KMS-11 (cell line): ENCODE measurements around the gene OR52D1.

ENCODE experiments used
- H2AFZ ChIP-seq: fragments of 200-600 bp; sonication (generic); 2 replicates; pipeline ENCODE4 v1.6.1; 2016; ENCODE audit warnings: antibody characterized with exemption, mixed run types, low read depth
- H3K27ac ChIP-seq: fragments of 200-600 bp; sonication (generic); 2 replicates; pipeline ENCODE4 v1.6.1; 2016; ENCODE audit warnings: mild to moderate bottlenecking, mixed run types
- H3K27me3 ChIP-seq: fragments of 200-600 bp; sonication (generic); 2 replicates; pipeline ENCODE4 v1.6.1; 2017; ENCODE audit warnings: mild to moderate bottlenecking, low read depth, mixed run types, moderate library complexity; ENCODE audit not compliant: insufficient read depth
- H3K36me3 ChIP-seq: fragments of 200-600 bp; sonication (generic); 2 replicates; pipeline ENCODE4 v1.6.1; 2017; ENCODE audit warnings: mild to moderate bottlenecking, mixed run types; ENCODE audit not compliant: insufficient read depth
- H3K4me1 ChIP-seq: fragments of 200-600 bp; sonication (generic); 2 replicates; pipeline ENCODE4 v1.6.1; 2016; ENCODE audit warnings: mild to moderate bottlenecking, low read depth, mixed run types; ENCODE audit not compliant: poor library complexity, severe bottlenecking
- H3K4me2 ChIP-seq: fragments of 200-600 bp; sonication (generic); 2 replicates; pipeline ENCODE4 v1.7.0; 2016; ENCODE audit warnings: mild to moderate bottlenecking, mixed run types
- H3K4me3 ChIP-seq: fragments of 200-600 bp; sonication (generic); IDR thresholded peaks from 2 replicates; pipeline ENCODE4 v1.6.1; 2017; ENCODE audit warnings: low read depth, low read length, mixed read lengths; ENCODE audit not compliant: insufficient read depth
- H3K79me2 ChIP-seq: fragments of 200-600 bp; sonication (generic); 2 replicates; pipeline ENCODE4 v1.6.1; 2016; ENCODE audit warnings: low read depth, mixed run types; ENCODE audit not compliant: insufficient read depth
- H3K9ac ChIP-seq: fragments of 200-600 bp; sonication (generic); 2 replicates; pipeline ENCODE4 v1.6.1; 2016; ENCODE audit warnings: mild to moderate bottlenecking, mixed run types
- H4K20me1 ChIP-seq: fragments of 200-600 bp; sonication (generic); 2 replicates; pipeline ENCODE4 v1.6.1; 2016; ENCODE audit warnings: mild to moderate bottlenecking, mixed run types; ENCODE audit not compliant: insufficient read depth
- CTCF ChIP-seq: fragments of 200-600 bp; sonication (generic); conservative IDR thresholded peaks from 2 replicates; pipeline ENCODE4 v1.6.1; 2017; ENCODE audit warnings: low read depth, mild to moderate bottlenecking, antibody characterized with exemption, low read length, moderate library complexity, mixed read lengths

Gene OR52D1

GRCh38 chr11:5509803-5510202 lies 21.3 kb downstream of the OR52D1 start, which contains the start of gene UBQLN3:
Gene UBQLN3 (minus strand): TSS chr11:5509957. CDS start chr11:5509558, 399 bp downstream.
- H3K4me3 ChIP-seq, result no peak within 1 kb of the TSS
- no peaks in the 10 kb centered on the region for H3K27me3 ChIP-seq
- no peaks in the 10 kb centered on the region for H3K4me1 ChIP-seq
- no peaks in the 10 kb centered on the region for H3K79me2 ChIP-seq
- no peak within 1 kb of the TSS for H3K9ac ChIP-seq
- H3K27ac ChIP-seq, result no peak within 1 kb of the TSS
- no peak for TF ChIP-seq CTCF
- no peak within 1 kb of the TSS for H3K4me2 ChIP-seq
- no peak within 1 kb of the TSS for H2AFZ ChIP-seq
- no peaks in the 10 kb centered on the region for H4K20me1 ChIP-seq
- no peaks in the 10 kb centered on the region for H3K36me3 ChIP-seq

- no peak overlapping the region for H2AFZ ChIP-seq
- no peaks in the 10 kb centered on the region for H3K4me1 ChIP-seq
- H4K20me1 ChIP-seq, result no peaks in the 10 kb centered on the region
- H3K9ac ChIP-seq, result no peak overlapping the region
- H3K36me3 ChIP-seq, result no peaks in the 10 kb centered on the region
- no peaks in the 10 kb centered on the region for H3K27me3 ChIP-seq
- H3K27ac ChIP-seq, result no peak overlapping the region
- no peak overlapping the region for H3K4me2 ChIP-seq
- H3K79me2 ChIP-seq, result no peaks in the 10 kb centered on the region
- no peak overlapping the region for H3K4me3 ChIP-seq
- TF ChIP-seq CTCF, result no peak
These were observed 26.4 kb downstream of the OR52D1 start for GRCh38 chr11:5514841-5515240.

GRCh38 chr11:5516599-5516998 lies 28.1 kb downstream of the OR52D1 start, which contains the start of gene UBQLNL:
Gene UBQLNL (minus strand): TSS chr11:5516699. CDS start chr11:5516441, 258 bp downstream.
- H3K27me3 ChIP-seq, result no peaks in the 10 kb centered on the region
- no peak within 1 kb of the TSS for H2AFZ ChIP-seq
- H3K79me2 ChIP-seq, result no peaks in the 10 kb centered on the region
- no peak for TF ChIP-seq CTCF
- H3K27ac ChIP-seq, result no peak within 1 kb of the TSS
- no peaks in the 10 kb centered on the region for H3K36me3 ChIP-seq
- H3K4me2 ChIP-seq, result no peak within 1 kb of the TSS
- no peaks in the 10 kb centered on the region for H3K4me1 ChIP-seq
- no peak within 1 kb of the TSS for H3K4me3 ChIP-seq
- no peak within 1 kb of the TSS for H3K9ac ChIP-seq
- H4K20me1 ChIP-seq, result no peaks in the 10 kb centered on the region

- Histone ChIP-seq H3K79me2 (no peaks in the 10 kb centered on the region), H4K20me1 (no peaks in the 10 kb centered on the region), H3K27me3 (no peaks in the 10 kb centered on the region), H3K4me1 (no peaks in the 10 kb centered on the region), H3K27ac (no peak overlapping the region), H3K36me3 (no peaks in the 10 kb centered on the region), H3K4me3 (no peak overlapping the region), H3K9ac (no peak overlapping the region), H3K4me2 (no peak overlapping the region), H2AFZ (no peak overlapping the region)
- no peak for TF ChIP-seq CTCF
These were observed 33.1 kb downstream of the OR52D1 start for GRCh38 chr11:5521540-5521939.
